HFF-Myc (cell line): ENCODE data around the gene PNPLA2.
A peak's percentile ranks its signal among the peaks of the same experiment; 100 is the strongest.

Experiments used
- DNase-seq: peaks from one replicate; pipeline ENCODE4 v3.0.0-alpha.2; 2011; ENCODE audit warnings: low read depth; ENCODE audit errors: extremely low read depth
- H3K4me3 ChIP-seq: replicated peaks from 2 replicates; pipeline ENCODE4 v1.5.1; 2011; ENCODE audit warnings: low read depth, mild to moderate bottlenecking, control low read depth, low read length
- TF ChIP-seq, protein P1 (sequence below): IDR thresholded peaks from 2 replicates; pipeline ENCODE4 v1.5.1; 2012; ENCODE audit warnings: mild to moderate bottlenecking, low read depth, low read length, control low read depth; ENCODE audit errors: missing control alignments

PNPLA2 gene

DNA sequence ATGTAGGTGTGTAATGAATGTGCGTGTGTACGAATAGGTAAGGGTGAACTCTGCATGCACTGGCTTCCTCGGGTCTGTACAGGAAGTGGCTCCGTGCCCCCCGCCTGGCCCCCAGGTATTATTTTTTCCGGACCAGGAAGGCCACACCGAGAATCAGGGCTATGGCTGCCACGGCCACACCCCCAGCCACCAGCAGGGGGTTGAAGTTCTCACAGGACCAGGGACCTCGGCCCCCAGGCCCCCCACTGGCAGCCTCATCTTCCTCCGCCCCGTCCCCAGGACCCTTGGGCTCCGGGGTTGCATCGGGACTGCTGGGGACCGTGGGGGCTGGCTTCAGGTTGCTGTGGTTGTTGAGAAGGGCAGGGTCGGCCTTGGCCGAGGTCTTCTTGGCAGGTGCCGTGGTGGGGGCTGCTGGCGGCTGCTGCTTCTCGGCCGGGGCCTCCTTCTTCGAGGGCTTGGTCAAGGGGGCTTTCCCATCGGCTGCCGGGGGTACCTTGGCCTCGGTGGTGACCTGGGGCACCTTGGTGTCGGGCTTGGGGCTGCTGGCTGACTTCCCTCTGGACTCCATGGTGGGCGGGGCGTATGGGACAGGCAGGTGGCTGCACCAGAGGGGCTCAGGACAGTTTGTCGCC lies 30.6 kb upstream of the PNPLA2 start:
- DNase-seq, result no peak
- no peak overlapping the region for H3K4me3 ChIP-seq

DNA sequence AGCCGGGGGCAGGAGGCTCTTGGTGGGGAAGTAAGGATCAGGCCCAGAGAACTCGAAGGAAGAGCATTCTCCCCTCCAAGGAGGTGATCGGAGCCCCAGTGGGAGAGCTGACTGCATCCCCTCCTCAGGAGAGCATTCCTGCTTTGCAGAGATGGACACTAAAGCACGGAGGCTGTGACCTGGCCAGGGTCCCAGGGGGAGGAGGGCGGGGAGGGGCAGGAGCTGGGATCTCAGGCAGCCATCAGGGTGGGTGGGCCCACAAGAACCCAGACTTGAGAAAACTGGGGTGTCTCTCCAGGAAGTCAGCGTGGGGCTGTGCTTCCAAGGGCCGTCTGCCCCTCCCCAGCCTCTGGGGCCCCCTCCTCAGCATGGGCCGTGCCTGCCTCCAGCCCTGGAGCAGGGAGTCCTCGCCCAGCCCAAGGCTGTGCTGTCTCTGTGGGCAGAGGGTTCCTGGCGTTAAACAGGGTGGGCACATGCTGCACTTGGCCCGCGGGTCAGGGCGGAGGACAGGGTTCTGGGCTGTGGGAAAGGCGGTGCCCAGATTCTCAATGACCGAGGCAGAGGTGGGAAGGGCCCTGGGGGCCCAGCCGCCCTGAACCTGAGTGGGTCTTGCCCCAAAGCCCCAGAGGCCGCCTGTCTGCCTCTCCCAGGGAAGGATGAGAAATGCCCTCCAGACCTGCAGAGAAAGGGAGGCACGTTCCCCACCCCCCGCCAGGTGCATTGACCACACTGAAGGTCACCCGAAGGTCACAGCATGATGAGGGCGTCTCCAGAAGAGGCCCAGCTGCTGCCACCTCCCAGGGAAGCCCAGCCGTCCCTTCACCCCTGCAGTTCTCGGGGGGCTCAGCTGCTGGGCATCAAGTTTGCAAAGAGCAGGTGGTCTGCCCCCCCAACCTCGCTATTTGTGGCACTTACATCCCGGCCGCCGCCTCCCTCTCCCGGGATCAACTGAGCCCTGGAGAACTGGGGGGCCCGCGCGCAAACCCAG lies 29.5 kb upstream of the PNPLA2 start:
- H3K4me3 ChIP-seq, result peak overlapping the region; percentile 28
- DNase-seq, result no peak
- TF ChIP-seq, protein P1, sequence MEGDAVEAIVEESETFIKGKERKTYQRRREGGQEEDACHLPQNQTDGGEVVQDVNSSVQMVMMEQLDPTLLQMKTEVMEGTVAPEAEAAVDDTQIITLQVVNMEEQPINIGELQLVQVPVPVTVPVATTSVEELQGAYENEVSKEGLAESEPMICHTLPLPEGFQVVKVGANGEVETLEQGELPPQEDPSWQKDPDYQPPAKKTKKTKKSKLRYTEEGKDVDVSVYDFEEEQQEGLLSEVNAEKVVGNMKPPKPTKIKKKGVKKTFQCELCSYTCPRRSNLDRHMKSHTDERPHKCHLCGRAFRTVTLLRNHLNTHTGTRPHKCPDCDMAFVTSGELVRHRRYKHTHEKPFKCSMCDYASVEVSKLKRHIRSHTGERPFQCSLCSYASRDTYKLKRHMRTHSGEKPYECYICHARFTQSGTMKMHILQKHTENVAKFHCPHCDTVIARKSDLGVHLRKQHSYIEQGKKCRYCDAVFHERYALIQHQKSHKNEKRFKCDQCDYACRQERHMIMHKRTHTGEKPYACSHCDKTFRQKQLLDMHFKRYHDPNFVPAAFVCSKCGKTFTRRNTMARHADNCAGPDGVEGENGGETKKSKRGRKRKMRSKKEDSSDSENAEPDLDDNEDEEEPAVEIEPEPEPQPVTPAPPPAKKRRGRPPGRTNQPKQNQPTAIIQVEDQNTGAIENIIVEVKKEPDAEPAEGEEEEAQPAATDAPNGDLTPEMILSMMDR, result no peak

More for the DNA sequence above, 30.6 kb upstream of the PNPLA2 start:
- TF ChIP-seq, protein P1, result no peak

DNA sequence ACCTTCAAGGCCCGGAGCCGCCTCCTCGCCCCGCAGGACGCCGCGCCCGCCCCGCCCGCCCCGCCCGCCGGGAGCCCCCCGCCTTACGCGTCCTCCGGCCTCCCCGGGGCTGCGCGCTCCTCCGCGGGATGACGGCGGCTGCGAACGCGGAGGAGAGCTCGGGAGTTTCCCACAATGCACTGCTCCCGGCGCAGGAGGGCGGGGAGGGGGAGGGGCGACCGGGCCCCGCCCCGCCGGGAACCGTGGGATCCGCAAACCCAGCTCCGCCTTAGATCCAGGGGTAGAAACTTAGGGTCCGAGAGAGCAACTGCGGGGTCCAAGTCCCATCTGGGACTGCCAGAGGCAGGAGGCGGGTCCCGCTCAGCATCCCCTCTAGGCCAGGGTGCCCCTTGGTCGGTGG lies 28.8 kb upstream of the PNPLA2 start, which contains the start of gene CEND1:
TSS of gene CEND1 (minus strand) at position 148 of the 400 bp plus-strand sequence. CDS start 1,514 bp downstream, outside the sequence.
- no peak for DNase-seq
- H3K4me3 ChIP-seq, result peak within 1 kb of the TSS; percentile 28
- TF ChIP-seq, protein P1, result no peak

DNA sequence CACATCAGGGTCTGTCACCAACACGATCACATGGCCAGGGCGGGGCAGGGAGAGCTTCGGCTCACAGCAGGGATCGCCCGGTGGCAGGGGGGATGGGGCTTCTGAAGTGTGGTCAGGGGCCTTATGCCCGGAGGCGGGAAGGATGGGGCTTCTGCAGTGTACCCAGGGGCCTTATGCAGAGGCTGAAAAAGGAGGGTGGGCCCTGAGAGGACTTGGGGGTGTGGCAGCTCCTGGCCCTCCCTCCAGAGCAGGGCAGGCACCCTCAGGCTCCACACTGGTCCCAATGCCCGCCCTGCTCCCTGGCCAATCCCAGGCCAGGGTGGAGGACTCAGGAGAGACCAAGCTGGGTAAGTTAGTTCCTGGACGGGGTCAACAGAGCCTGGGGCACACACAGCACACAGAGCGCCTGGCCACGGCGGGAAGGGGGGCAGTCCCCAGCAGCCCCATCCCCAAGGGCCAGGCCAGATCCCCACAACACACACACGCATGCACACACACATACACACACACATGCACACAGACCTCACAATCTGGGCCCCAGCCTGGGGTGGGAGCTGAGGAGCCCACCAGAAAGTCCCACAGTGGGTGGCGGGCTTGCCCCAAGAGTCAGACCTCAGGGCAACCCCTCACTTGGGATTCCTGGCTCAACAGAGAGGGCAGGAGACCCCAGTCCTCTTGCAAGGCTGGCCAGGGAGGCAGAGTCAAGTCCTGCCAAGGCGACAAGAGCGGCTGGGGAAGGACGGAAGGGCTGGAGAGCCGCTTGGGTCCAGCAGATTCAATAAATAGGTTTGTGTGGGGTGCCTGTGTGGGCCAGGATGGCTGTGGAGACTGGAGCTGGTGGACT lies 27.8 kb upstream of the PNPLA2 start:
- no peak overlapping the region for H3K4me3 ChIP-seq
- TF ChIP-seq, protein P1, result no peak
- no peak for DNase-seq

DNA sequence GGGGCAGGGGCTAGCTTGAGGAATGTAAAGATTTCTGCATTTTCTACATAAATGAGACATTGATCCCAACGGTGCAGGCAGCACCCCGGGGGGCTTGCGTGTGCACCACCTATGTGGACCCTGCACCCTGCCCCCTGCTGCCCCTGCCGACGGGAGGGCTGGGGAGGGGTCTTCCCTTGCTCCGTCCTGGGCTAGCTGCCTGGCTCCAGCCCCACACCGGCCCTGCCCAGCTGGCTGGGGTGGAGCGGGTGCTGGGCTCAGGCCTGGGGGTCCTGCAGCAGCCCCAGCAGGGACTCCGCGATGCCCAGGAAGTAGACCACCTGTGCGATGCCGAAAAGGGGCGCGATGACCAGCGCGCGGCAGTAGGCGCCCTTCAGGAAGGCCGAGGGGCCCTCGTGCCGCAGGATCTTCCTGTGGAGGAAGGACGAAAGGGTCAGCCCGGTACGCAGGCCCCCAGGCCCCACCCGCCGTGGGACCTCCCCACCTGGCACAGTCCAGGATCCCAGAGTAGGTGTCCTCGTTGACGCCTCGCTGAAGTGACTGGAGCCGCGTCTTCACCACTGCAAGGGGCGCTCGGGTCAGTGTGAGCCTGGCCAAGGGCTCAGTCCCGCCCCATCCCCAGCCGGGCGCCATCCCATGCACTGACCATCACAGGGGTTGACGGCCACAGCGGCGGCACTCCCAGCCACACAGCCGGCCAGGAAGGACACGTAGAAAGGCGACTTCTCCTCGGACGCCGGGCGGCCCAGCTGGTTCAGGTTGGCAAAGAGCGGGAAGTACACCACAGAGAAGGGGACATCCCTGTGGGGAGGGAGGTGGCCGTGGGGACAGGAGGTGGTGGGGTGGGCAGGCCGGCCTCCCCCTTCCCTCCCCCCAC lies 26.8 kb upstream of the PNPLA2 start:
- H3K4me3 ChIP-seq, result no peak overlapping the region
- TF ChIP-seq, protein P1, result no peak
- no peak for DNase-seq

DNA sequence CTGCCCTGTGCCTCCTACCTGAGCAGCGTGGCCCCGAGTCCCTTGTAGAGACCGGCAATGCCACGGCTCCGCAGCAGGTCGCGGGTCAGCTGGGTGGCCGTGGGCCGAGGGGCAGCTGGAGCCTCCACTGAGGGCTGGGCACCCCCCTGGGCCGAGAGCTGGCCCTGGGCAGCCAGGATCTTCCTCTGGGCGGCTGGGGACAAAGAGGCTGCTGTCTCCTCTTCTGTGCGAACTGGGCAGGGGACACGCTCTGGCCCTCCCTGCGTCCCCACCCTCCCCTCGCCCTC lies 26.2 kb upstream of the PNPLA2 start:
- no peak overlapping the region for H3K4me3 ChIP-seq
- no peak for DNase-seq
- TF ChIP-seq, protein P1, result no peak
